Activated T-cell treated with anti-CD3 and anti-CD28 coated beads for 24 hours (primary cell): Measurements from ENCODE around the gene PTPN14.

ENCODE experiments used
- DNase-seq: peaks from one replicate; pipeline ENCODE4 v3.0.0-alpha.2; 2020; ENCODE audit warnings: low read depth

PTPN14 gene

GRCh38 chr1:214568328-214568727 is 16.9 kb upstream of the PTPN14 start:
- no peak for DNase-seq

- DNase-seq, result no peak
Measured at GRCh38 chr1:214567481-214567980, 16.1 kb upstream of the PTPN14 start.

- DNase-seq, result no peak
Measured at GRCh38 chr1:214566158-214567104, 15.0 kb upstream of the PTPN14 start.

DNA sequence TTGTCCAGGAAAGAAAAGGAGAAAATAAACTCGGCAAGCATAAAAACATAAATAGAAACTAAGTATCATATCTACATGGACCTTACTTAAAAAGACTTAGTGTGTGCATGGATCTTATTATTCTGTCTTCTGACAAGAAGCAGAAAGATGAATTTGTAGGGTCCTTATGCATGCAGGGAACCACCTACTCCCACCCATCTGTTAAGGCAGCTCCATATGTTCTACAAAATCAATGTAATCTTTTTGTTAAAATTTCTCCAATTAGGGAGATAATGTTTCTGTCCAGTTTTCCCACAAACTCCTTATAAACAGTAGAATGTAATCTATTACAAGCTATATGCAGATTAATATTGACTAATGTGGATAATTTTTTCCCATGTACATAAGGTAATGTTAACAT is 13.9 kb upstream of the PTPN14 start:
- DNase-seq, result no peak

- DNase-seq, result no peak
Measured at GRCh38 chr1:214563881-214564280, 12.5 kb upstream of the PTPN14 start.

DNA sequence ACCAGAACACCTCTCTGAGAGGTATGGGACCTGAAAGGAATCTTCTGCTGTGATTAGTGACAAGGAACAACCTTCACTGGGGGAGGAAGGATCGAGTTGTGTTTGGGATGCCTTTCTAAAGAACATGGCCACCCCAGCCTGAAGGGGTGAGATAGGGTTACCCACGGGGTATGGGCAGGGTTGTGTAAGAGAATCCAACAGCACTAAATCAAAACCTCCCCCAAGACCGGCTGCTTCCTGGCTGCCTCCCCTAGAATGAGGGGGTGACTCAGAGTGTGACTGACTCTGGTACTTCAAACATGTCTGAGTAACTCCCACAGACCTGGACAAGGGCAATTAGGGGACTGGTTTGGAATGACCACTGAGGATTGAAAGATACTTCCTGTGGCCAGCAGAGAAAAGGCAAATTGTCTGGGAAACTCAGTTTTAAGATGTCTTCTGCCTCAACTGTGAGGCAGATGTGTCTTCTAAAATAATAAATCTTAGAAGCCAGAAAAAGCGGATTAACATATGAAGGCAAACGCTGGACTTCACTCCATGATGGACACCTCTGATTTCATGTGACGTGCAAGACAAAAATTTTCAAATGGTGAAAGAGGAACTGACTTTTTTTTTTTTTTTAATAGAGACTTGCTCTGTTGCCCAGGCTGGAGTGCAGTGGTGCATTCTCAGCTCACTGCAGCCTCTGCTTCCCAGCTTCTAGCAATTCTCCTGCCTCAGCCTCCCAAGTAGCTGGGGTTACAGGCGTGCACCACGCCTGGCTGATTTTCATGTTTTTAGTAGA is 6.7 kb upstream of the PTPN14 start:
- no peak for DNase-seq

GRCh38 chr1:214553142-214553710 is 1.8 kb upstream of the PTPN14 start:
- no peak for DNase-seq

- no peak for DNase-seq
Measured at GRCh38 chr1:214552174-214552608, 789 bp upstream of the PTPN14 start.

DNA sequence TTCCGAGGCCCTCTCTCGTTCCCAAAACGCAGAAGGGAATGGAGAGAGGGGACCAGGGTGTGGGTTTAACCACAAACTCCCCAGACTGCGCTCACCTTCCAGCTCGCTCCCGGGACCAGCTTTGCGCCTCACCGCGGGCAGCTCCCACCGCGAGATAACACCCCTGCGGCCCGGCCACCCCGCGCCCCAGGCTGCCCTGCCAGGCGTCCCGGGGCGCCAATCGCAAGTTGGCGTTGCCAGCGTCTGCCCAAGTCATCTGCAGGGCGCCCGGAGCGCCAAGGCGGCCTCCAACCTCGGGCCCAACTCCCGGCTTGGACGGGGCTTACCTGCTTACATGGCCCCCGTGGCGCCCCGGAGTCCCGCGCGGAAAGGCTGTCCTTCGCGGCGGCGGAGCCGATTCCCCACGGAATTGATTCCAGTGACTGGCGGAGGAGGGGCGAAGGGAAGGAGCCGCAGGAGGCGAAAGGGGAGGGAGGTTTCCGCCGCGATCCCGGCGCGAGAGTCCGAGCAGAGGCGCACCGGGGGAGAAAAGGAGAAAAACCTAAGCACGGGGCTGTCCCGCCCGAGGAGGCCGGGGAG is 456 bp downstream of the PTPN14 start:
- DNase-seq, result no peak

- no peak for DNase-seq
Measured at GRCh38 chr1:214550013-214550856, 1.2 kb downstream of the PTPN14 start.

DNA sequence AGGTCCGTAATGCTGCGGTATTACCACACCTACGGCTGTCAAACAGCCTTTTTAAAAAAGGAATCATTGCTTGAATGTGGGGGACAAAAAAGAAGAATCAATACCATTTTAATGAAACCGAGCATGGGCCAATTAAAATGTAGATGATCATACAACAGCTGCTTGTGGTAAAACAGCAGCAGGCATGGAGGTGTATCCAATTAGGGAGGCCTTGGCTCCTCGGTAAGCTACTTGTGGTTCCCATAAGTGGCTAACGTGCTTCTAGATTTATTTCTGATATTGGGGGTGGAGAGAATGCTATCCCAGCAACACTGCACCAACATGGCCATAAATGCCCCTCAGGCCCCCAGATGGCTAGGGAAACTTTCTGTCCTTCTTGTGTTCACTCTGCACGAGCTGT is 1.8 kb downstream of the PTPN14 start:
- no peak for DNase-seq

- DNase-seq, result no peak
Measured at GRCh38 chr1:214548988-214549387, 2.4 kb downstream of the PTPN14 start.

DNA sequence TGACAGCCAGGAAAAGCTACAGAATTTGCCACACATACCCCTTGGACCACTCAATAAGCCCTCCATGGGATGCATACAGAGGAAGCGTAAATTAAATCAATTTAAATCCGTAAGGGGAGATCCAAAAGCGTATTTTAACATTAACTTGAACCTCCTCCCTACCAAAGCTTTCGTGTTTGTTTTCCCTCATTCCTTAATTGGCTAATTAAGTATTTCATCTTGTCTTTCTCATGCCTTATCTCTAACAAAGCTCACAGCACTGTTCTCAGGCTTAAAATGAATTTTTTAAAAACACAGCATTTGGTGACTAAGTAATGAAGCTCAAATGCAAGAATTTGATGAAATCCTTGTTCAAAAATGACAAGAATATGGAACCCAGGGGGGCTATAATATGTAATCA is 3.1 kb downstream of the PTPN14 start:
- no peak for DNase-seq

DNA sequence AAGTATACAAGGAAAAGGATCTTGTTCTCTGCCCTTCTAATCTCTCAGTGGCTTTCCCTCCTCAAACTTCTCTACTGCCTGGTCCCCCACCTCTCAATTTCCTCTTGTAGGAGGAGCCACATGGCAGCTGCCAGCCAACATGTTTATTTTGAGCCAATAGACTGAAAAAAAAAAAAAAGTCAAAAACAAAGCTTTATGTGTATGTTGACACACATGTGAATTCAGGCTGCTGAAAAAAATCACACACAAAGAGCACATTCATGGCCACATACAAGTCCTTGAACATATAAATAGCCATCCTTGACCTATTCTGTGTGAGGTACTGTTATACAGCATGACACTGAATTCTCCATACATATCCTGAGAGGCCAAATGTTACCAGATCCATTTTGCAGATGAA is 3.7 kb downstream of the PTPN14 start:
- no peak for DNase-seq

- no peak for DNase-seq
Measured at GRCh38 chr1:214546886-214547641, 4.3 kb downstream of the PTPN14 start.

DNA sequence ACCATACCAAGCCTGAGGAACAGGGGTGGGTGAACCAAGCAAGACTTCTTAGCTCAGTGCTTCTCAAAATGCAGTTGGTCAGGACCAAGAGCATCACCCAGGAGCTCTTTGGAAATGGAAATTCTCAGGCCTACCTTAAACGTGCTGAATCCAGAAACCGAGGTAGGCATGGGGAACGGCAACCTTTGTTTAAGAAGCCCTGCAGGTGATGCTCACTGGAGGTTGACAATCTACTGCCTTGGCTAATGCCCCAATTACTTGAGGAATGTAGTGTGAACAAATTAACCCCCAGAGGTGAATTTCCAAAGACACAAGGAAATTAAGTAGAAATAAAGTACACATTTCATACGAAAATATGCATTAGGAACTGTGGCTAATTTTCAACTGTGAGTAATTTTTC is 5.3 kb downstream of the PTPN14 start:
- no peak for DNase-seq

- DNase-seq, result no peak
Measured at GRCh38 chr1:214545293-214545692, 6.1 kb downstream of the PTPN14 start.

- no peak for DNase-seq
Measured at GRCh38 chr1:214544791-214545190, 6.6 kb downstream of the PTPN14 start.

DNA sequence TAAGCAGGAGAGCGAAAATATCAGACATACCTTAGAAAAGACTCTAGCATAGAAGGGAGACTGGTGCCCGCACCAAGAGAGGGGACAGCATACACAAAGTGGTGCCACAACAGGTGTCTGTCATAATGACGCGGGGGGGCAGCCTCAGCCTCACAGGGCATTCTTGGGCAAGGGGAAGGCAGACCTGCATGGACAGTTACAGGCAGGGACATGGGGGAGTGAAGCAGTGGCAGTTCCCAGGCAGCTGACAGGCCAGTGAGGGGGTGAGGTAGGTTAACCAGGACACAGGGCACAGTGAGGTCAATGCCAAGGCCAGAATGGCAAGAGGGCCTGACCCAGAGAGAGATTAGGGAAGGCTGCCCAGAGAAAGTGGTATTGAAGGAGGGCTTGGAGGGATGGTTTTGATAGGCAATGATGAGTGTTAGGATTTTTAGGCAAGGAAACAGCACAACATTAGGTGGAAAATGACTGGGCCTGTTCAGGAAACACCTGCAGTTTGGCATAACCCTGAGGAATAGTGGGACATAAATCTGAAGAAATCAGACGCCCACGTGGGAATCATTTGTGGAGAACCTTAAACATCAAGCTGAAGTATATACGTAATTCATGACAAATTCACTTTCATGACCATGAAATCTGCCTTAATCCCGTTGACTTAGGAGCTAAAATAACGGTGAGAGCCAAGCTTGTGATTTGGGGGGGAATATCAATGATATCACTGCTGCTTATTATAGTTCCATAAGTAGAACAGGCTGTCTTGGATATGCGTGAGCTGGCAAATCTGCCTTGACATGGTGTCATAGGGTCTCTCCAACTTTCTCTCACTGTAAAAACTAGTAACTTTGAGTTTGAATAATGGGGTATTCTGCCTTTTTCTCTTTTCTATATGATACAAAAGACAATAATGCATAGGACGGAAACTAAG is 8.9 kb downstream of the PTPN14 start:
- DNase-seq, result no peak
